ENCODE measurements around the gene EXOC6.
"Not testable (repeated sequence)": the region's sequence is repeated elsewhere in the genome, so short reads cannot be mapped to it uniquely, and the experiment has no call there.

The EXOC6 gene

DNA sequence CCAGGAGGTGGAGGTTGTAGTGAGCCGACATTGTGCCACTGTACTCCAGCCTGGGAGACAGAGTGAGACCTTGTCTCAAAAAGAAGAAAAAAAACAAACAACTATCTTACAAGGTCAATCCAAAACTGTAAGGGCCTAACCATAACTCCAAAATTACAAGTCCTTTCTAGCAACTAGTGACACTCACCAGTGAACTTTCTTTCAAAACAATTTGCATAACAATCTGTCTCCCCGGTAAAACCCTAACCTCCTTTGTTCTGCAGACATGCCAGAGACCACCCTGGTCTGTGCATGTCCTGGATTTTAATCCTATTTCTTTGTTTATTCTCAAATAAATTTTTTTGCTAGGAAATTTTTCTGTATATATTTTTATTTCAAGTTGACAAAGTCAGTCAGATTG lies 68.1 kb downstream of the EXOC6 start:
- peaks cover 10% of the 10 kb centered on the region for H3K4me1 ChIP-seq (ENCODE audit: insufficient read depth, low read length)
- H3K36me3 ChIP-seq (ENCODE audit: insufficient read depth, low read length), result no peaks in the 10 kb centered on the region
- no peak overlapping the region for H3K9ac ChIP-seq (ENCODE audit: low read depth, low read length)
- no peaks in the 10 kb centered on the region; the same call in 1 of the 2 replicates for H3K9me3 ChIP-seq (ENCODE audit: control insufficient read depth, insufficient read depth, low read length)

DNA sequence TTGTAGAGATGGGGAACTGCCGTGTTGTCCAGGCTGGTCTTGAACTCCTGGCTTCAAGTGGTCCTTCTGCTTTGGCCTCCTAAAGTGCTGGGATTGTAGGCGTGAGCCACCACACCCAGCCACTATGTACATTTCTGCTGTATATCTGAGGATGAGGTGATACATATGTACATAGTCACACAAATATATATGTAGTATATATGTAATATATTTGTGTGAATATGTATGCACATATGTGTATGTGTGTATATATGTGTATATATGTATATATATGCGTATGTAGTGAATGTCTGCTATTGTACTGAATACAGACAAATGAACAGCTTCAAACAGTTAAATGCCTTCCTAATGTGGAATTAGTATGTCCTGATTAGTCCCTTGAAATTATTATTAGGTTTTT lies 70.3 kb downstream of the EXOC6 start:
- no peaks in the 10 kb centered on the region for H3K36me3 ChIP-seq (ENCODE audit: insufficient read depth, low read length)
- H3K4me1 ChIP-seq (ENCODE audit: insufficient read depth, low read length), result peaks cover 10% of the 10 kb centered on the region
- H3K9me3 ChIP-seq (ENCODE audit: control insufficient read depth, insufficient read depth, low read length), result no peaks in the 10 kb centered on the region; the same call in 1 of the 2 replicates
- H3K9ac ChIP-seq (ENCODE audit: low read depth, low read length), result no peak overlapping the region

DNA sequence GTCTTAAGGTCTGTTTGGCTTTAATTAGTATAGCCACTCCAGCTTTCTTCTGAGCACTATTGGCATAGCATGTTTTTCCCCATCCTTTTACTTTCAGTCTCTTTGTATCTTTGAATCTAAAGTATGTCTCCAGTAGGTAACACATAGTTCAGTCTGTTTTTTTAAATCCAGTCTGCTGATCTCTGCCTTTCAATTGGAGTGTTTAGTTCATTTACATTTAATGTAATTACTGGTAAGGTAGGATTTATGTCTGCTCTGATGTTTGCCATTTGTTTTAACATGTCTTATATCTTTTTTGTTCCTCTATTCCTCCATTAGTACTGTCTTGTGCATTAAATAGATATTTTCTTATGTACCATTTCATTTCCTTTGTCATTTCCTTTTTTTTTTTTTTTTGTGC lies 72.5 kb downstream of the EXOC6 start:
- Histone ChIP-seq H3K4me1 (ENCODE audit: insufficient read depth, low read length) (peaks cover 8% of the 10 kb centered on the region), H3K9me3 (ENCODE audit: control insufficient read depth, insufficient read depth, low read length) (no peaks in the 10 kb centered on the region; the same call in 1 of the 2 replicates), H3K9ac (ENCODE audit: low read depth, low read length) (no peak overlapping the region), H3K36me3 (ENCODE audit: insufficient read depth, low read length) (no peaks in the 10 kb centered on the region)

DNA sequence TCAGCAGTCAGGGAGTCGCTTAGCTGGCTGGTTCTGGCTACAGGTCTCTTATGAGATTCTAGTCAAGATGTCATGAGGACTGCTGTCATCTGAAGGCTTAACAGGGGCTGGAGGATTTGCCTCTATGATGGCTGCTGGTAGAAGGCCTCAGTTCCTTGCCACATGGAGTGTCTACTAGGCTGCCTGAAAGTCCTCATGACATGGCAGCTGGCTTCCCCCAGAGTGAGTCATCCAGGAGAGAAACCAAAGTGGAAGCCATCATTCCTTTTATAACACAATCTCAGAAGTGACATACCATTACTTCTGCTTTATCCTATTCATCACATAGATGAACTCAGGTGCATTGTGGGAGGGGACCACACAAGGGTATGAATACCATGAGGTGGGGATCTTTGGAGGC lies 75.1 kb downstream of the EXOC6 start:
- H3K9ac ChIP-seq (ENCODE audit: low read depth, low read length), result no peak overlapping the region
- H3K4me1 ChIP-seq (ENCODE audit: insufficient read depth, low read length), result no peaks in the 10 kb centered on the region
- H3K9me3 ChIP-seq (ENCODE audit: control insufficient read depth, insufficient read depth, low read length), result no peaks in the 10 kb centered on the region; the same call in 1 of the 2 replicates
- H3K36me3 ChIP-seq (ENCODE audit: insufficient read depth, low read length), result no peaks in the 10 kb centered on the region

DNA sequence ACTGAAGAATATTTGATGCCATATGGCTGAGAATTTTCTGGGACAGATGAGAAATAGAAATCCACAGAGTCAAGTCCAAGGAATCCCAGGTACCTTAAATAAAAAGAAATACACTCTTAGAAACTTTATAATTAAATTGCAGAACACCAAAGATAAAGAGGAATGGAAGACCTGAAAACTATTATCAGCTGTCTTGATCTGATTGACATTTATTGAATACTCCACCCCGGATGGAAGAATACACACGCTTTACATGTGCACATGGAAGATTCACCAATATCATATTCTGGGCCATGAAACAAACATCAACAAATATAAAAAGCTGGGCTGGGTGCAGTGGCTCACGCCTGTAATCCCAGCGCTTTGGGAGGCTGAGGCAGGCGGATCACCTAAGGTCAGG lies 81.6 kb downstream of the EXOC6 start:
- Histone ChIP-seq H3K36me3 (ENCODE audit: insufficient read depth, low read length) (no peaks in the 10 kb centered on the region), H3K4me1 (ENCODE audit: insufficient read depth, low read length) (no peaks in the 10 kb centered on the region), H3K9me3 (ENCODE audit: control insufficient read depth, insufficient read depth, low read length) (no peaks in the 10 kb centered on the region), H3K9ac (ENCODE audit: low read depth, low read length) (no peak overlapping the region)

DNA sequence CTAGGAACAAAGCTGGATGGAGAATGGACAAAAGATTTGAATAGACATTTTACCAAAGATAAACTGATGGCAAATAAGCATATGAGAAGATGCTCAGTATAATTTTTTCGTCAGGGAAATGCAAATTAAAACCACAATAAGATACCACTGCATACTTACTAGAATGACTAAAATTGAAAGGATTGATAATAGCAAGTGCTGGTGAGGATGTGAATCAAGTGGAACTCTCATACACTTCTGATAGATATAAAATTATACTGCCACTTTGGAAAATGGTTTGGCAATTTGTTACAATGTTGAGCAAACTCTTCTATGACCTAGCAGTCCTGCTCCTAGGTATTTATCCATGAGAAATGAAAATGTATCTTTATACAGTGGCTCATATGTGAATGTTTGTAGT lies 83.3 kb downstream of the EXOC6 start:
- no peak overlapping the region for H3K9ac ChIP-seq (ENCODE audit: low read depth, low read length)
- no peaks in the 10 kb centered on the region for H3K9me3 ChIP-seq (ENCODE audit: control insufficient read depth, insufficient read depth, low read length)
- H3K36me3 ChIP-seq (ENCODE audit: insufficient read depth, low read length), result no peaks in the 10 kb centered on the region
- H3K4me1 ChIP-seq (ENCODE audit: insufficient read depth, low read length), result no peaks in the 10 kb centered on the region

DNA sequence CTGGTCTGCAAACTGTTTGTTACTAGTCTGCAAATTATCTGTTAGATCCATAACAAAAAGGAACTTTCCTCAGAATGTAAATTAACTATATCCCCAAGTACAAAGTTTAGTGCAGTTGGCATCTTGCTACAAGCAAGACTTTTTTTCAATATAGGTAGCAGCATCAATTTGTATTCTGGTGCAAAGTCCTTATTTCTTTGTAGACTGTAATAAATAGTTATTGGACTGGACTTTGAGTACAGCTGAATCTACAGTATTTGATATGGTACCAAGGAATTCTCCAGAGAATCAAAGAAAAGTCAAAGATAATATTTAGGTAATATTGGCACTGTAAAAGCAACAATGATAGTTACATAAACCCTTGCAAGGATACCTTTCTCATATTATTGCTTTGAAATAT lies 89.6 kb downstream of the EXOC6 start:
- Histone ChIP-seq H3K36me3 (ENCODE audit: insufficient read depth, low read length) (no peaks in the 10 kb centered on the region), H3K4me1 (ENCODE audit: insufficient read depth, low read length) (no peaks in the 10 kb centered on the region), H3K9ac (ENCODE audit: low read depth, low read length) (no peak overlapping the region), H3K9me3 (ENCODE audit: control insufficient read depth, insufficient read depth, low read length) (no peaks in the 10 kb centered on the region)

DNA sequence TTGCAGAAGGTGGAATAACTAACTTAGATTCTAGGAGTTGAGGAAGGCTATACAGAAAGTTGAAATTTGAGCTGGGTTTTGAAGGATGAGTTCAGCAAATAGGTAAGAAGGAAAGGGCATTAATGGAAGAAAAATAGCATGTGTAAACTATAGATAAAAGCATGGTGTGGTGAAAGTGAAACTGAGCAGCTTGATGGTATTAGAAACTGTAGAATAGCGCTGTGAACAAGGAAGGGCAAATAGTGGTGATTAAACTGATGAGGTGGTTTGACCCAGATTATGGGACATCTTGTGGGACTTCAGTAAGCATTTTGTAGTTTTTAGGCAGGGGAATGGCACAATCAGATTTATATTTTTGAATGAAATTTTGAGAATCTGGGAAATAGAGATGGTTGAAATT lies 90.5 kb downstream of the EXOC6 start:
- Histone ChIP-seq H3K36me3 (ENCODE audit: insufficient read depth, low read length) (no peaks in the 10 kb centered on the region), H3K9ac (ENCODE audit: low read depth, low read length) (no peak overlapping the region), H3K9me3 (ENCODE audit: control insufficient read depth, insufficient read depth, low read length) (no peaks in the 10 kb centered on the region), H3K4me1 (ENCODE audit: insufficient read depth, low read length) (no peaks in the 10 kb centered on the region)

DNA sequence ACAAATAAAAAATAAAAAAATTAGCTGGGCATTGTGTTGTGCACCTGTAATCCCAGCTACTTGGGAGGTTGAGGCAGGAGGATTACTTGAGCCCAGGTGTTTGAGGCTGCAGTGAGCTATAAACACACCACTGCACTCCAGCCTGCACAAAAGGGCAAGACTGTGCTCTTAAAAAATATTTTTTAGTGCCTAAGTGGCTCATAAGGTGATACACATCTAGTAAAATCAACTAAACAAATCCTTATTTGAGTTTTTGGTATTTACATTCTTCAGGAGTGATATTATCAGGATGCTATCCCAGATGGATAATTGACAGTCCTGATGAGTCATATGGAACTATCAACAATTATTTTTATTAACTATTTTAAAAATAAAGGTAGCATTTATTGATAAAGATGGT lies 93.9 kb downstream of the EXOC6 start:
- H3K9me3 ChIP-seq (ENCODE audit: control insufficient read depth, insufficient read depth, low read length), result no peaks in the 10 kb centered on the region
- no peaks in the 10 kb centered on the region for H3K4me1 ChIP-seq (ENCODE audit: insufficient read depth, low read length)
- H3K36me3 ChIP-seq (ENCODE audit: insufficient read depth, low read length), result no peaks in the 10 kb centered on the region
- H3K9ac ChIP-seq (ENCODE audit: low read depth, low read length), result no peak overlapping the region

DNA sequence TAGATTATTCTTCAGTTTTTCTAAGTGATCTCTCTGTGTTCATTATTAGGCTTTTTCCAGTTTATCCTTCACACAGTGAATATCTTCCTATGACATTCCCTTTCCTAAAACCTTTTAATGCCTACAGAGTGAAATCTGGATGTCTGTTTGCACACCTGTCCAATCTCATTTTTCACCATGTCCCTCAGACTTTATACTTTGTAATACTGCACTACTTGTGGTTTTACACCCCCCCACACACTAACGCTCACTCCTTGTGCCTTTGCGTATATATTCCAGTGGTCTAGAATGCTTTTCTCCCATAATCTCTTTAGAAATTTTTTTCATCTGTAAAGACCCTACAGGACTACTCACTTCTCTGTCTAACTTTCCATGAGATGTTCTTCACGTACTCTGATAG lies 98.2 kb downstream of the EXOC6 start:
- Histone ChIP-seq H3K9me3 (ENCODE audit: control insufficient read depth, insufficient read depth, low read length) (no peaks in the 10 kb centered on the region), H3K9ac (ENCODE audit: low read depth, low read length) (no peak overlapping the region), H3K4me1 (ENCODE audit: insufficient read depth, low read length) (no peaks in the 10 kb centered on the region), H3K36me3 (ENCODE audit: insufficient read depth, low read length) (no peaks in the 10 kb centered on the region)

DNA sequence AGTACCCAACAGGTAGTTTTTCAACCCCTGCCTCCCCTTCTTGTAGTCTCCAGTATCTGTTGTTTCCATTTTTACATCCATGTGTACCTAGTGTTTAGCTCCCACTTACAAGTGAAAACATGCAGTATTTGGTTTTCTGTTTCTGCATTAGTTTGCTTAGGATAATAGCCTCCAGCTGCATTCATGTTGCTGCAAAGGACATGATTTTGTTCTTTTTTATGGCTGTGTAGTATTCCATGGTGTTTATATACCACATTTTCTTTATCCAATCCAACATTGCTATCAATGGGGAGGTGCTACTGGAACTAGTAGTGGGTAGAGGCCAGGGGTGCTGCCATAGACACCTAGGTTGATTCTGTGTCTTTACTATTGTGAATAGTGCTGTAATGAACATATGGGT lies 104.3 kb downstream of the EXOC6 start:
- not testable (repeated sequence) for H3K36me3 ChIP-seq (ENCODE audit: insufficient read depth, low read length); H3K4me1 ChIP-seq (ENCODE audit: insufficient read depth, low read length); H3K9ac ChIP-seq (ENCODE audit: low read depth, low read length); H3K9me3 ChIP-seq (ENCODE audit: control insufficient read depth, insufficient read depth, low read length)

DNA sequence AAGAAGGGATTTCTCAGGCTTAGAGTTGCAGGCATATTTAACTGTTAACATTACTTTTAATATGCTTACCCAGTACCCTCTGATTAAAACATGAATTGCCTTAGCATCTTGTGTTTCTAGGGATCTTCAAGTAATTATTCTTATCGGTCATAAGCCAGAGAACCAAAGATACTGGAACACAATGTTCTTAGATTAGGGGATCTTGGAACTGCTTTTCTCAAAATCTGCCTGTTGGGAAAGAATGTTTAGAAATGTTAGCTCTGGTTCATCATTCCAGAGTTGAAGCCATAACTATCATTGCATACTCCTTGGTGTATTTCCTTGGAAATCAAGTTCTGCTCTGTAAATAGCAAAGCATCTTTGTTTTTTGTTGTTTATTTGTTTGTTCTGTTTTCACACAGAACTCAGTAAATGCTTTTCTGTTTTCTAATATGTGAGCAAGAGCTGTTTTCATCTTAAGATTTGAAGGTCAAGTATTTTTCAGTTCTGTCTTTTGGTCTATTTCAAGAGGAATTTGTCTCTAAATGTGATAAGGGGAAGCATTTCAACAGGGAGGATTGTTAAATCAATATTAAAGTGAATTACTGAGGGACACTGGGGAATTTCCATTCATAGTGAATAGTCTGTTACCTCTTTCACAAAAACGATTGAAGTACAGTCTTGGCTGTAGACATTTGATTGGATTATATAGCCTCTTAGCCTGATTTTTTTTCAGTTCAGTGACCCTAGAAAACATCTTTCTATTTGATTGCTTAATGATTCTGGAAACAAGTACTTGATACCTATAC lies 109.1 kb downstream of the EXOC6 start:
- peaks cover under 1% of the 10 kb centered on the region; the same call in 1 of the 2 replicates for H3K36me3 ChIP-seq (ENCODE audit: insufficient read depth, low read length)
- H3K9ac ChIP-seq (ENCODE audit: low read depth, low read length), result no peak overlapping the region
- H3K4me1 ChIP-seq (ENCODE audit: insufficient read depth, low read length), result no peaks in the 10 kb centered on the region
- no peaks in the 10 kb centered on the region for H3K9me3 ChIP-seq (ENCODE audit: control insufficient read depth, insufficient read depth, low read length)

DNA sequence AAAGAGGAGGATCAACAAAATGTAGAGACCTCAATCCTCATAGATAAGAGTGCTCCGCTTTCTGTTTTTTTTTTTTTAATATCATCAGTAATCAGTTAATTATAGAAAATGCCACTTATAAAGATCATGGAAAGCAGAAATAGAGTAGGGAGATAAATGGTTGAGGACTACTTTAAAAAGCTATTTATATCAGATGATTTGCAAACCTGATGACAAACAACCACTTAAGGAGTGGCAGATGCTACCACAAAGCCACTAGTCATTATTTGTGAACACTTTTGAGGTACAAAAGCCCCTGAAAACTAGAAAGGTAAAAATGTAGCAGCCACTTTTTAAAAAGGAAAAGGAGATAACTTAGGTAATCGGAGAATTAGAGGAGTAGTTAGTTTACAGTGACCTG lies 113.3 kb downstream of the EXOC6 start:
- H3K9ac ChIP-seq (ENCODE audit: low read depth, low read length), result no peak overlapping the region
- no peaks in the 10 kb centered on the region for H3K4me1 ChIP-seq (ENCODE audit: insufficient read depth, low read length)
- no peaks in the 10 kb centered on the region for H3K36me3 ChIP-seq (ENCODE audit: insufficient read depth, low read length)
- no peaks in the 10 kb centered on the region for H3K9me3 ChIP-seq (ENCODE audit: control insufficient read depth, insufficient read depth, low read length)

DNA sequence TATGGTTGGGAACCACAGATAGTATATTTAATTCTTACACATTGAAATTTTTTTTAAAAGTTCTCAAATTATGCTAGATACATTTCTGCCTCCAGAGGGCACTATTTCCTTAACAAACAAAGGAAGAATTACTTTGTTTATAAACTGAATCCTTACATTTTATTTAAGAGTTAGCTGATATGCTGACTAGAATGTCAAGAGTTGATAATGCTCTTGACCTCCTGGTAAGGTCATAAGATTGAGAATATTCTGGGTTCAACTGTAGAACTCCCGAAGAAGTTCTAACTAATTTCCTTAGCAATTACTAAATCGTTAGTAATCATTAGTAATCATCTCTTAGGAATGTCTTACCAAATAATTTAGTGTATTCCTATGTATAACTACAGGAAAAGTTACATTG lies 117.0 kb downstream of the EXOC6 start:
- no peak overlapping the region for H3K9ac ChIP-seq (ENCODE audit: low read depth, low read length)
- H3K36me3 ChIP-seq (ENCODE audit: insufficient read depth, low read length), result no peaks in the 10 kb centered on the region
- no peaks in the 10 kb centered on the region for H3K9me3 ChIP-seq (ENCODE audit: control insufficient read depth, insufficient read depth, low read length)
- no peaks in the 10 kb centered on the region for H3K4me1 ChIP-seq (ENCODE audit: insufficient read depth, low read length)

DNA sequence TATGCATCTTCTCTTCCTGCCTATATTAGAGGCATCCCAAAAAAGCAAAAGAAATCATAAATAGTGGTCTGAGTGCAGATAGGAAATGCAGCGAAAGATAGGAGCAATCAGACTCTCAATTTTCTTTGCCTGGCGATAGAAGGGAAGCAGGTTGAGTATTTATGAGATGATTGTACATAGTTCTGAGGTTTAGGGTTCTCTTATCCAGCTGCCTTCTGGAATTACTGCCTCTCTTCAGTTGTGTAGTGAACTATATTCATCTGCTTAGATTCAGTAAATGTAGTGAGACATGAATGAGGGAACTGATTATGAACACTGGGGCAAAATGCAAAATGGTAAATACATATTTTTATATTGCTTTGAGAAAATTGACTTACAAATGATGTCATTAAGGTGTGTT lies 119.3 kb downstream of the EXOC6 start:
- H3K36me3 ChIP-seq (ENCODE audit: insufficient read depth, low read length), result no peaks in the 10 kb centered on the region
- H3K9ac ChIP-seq (ENCODE audit: low read depth, low read length), result no peak overlapping the region
- H3K9me3 ChIP-seq (ENCODE audit: control insufficient read depth, insufficient read depth, low read length), result no peaks in the 10 kb centered on the region; the same call in 1 of the 2 replicates
- H3K4me1 ChIP-seq (ENCODE audit: insufficient read depth, low read length), result no peaks in the 10 kb centered on the region
